MCF 10A (cell line): ENCODE data around the gene DDX20. TPM values are rescaled to one million over a fixed set of nuclear protein-coding genes. Genes with fewer than 3 reads are reported as not detected.

Source experiments
- BruUV-seq: library from RNA; stranded (reverse); fragments of 400-500 nt; replicated peaks from 2 replicates; lab custom pipeline; 2021; lab: Mats Ljungman, UMichigan
- CTCF ChIA-PET: fragments of 300-600 bp; sonication (Branson Sonifier 250); formaldehyde crosslinking; extraction: SDS; loops from one replicate; lab custom pipeline; 2021; ENCODE audit warnings: antibody characterized with exemption, inconsistent platforms; lab: Yijun Ruan, JAX
- POLR2A ChIA-PET: fragments of 300-600, 350-650 bp; sonication (Branson Sonifier 250); formaldehyde crosslinking; extraction: SDS; loops from one replicate; lab custom pipeline; 2020; ENCODE audit warnings: antibody characterized with exemption, inconsistent platforms; lab: Yijun Ruan, JAX
- DNase-seq: peaks from one replicate; pipeline ENCODE4 v3.0.0-alpha.2; 2018; ENCODE audit not compliant: unreplicated experiment
- H3K27ac Mint-ChIP-seq: one replicate; pipeline ENCODE4 v1.8.0; 2022; ENCODE audit warnings: mild to moderate bottlenecking, low read depth, mixed read lengths; ENCODE audit not compliant: unreplicated experiment
- H3K27me3 Mint-ChIP-seq: one replicate; pipeline ENCODE4 v1.8.0; 2022; ENCODE audit warnings: mixed read lengths; ENCODE audit not compliant: insufficient read depth, unreplicated experiment
- H3K36me3 Mint-ChIP-seq: one replicate; pipeline ENCODE4 v1.8.0; 2022; ENCODE audit warnings: mild to moderate bottlenecking, moderate library complexity, mixed read lengths; ENCODE audit not compliant: insufficient read depth, unreplicated experiment
- H3K4me1 Mint-ChIP-seq: one replicate; pipeline ENCODE4 v1.8.0; 2022; ENCODE audit warnings: mixed read lengths; ENCODE audit not compliant: insufficient read depth, unreplicated experiment
- H3K4me3 Mint-ChIP-seq: one replicate; pipeline ENCODE4 v1.8.0; 2022; ENCODE audit warnings: mild to moderate bottlenecking, moderate library complexity, mixed read lengths; ENCODE audit not compliant: unreplicated experiment
- H3K9me3 Mint-ChIP-seq: one replicate; pipeline ENCODE4 v1.8.0; 2022; ENCODE audit warnings: mixed read lengths; ENCODE audit not compliant: unreplicated experiment
- CTCF ChIP-seq: fragments of 200-600 bp; IDR thresholded peaks from one replicate; pipeline ENCODE4 v1.8.0; 2022; ENCODE audit warnings: antibody characterized with exemption, mild to moderate bottlenecking; ENCODE audit not compliant: unreplicated experiment
- intact Hi-C: fragments of 100-400 bp; cut with micrococcal nuclease; formaldehyde crosslinking; loops from 2 replicates; pipeline ENCODE4 v1.14.1; 2022
- total RNA-seq: library from RNA; stranded (reverse); gene quantifications from 2 replicates; pipeline ENCODE4 v1.2.3, GENCODE V29; 2022

The DDX20 gene
- total RNA-seq, 1 experiment from 2014 or later: 14.8 TPM

- DNase-seq: no peak
- Mint-ChIP-seq H3K27ac (no peak overlapping the region), H3K36me3 (no peaks in the 10 kb centered on the region), H3K4me3 (no peak overlapping the region), H3K4me1 (no peaks in the 10 kb centered on the region), H3K9me3 (no peaks in the 10 kb centered on the region), H3K27me3 (peaks cover 27% of the 10 kb centered on the region)
- ChIA-PET POLR2A (no interaction called here), CTCF (interaction anchor here (2.0 kb wide), 1 partner anchor 10 kb away, joined by 8 read pairs; no protein-coding TSS in a partner anchor)
- no peak for TF ChIP-seq CTCF
- no TSS peak for BruUV-seq
- intact Hi-C loops: no loop called here
Observed at GRCh38 chr1:111776391-111776790, 20.7 kb downstream of the DDX20 start.

- no TSS peak for BruUV-seq
- POLR2A ChIA-PET: no interaction called here
- DNase-seq: no peak
- Mint-ChIP-seq H3K27ac (no peak overlapping the region), H3K36me3 (no peaks in the 10 kb centered on the region), H3K4me3 (no peak overlapping the region), H3K4me1 (no peaks in the 10 kb centered on the region), H3K27me3 (peaks cover 27% of the 10 kb centered on the region), H3K9me3 (no peaks in the 10 kb centered on the region)
- intact Hi-C loops: no loop called here
- CTCF ChIA-PET: interaction anchor here (2.0 kb wide), 1 partner anchor 9 kb away, joined by 8 read pairs; no protein-coding TSS in a partner anchor
- TF ChIP-seq CTCF: no peak
Observed at GRCh38 chr1:111776861-111777260, 21.2 kb downstream of the DDX20 start.

- H3K27me3 Mint-ChIP-seq: peaks cover 27% of the 10 kb centered on the region
- H3K9me3 Mint-ChIP-seq: no peaks in the 10 kb centered on the region
- intact Hi-C loops: no loop called here
- H3K4me1 Mint-ChIP-seq: no peaks in the 10 kb centered on the region
- ChIA-PET CTCF (interaction anchor here (2.0 kb wide), 1 partner anchor 9 kb away, joined by 8 read pairs; no protein-coding TSS in a partner anchor), POLR2A (no interaction called here)
- H3K27ac Mint-ChIP-seq: no peak overlapping the region
- H3K36me3 Mint-ChIP-seq: no peaks in the 10 kb centered on the region
- no peak for TF ChIP-seq CTCF
- BruUV-seq: no TSS peak
- no peak overlapping the region for H3K4me3 Mint-ChIP-seq
- no peak for DNase-seq
Observed at GRCh38 chr1:111777301-111777700, 21.6 kb downstream of the DDX20 start.

- Mint-ChIP-seq H3K27me3 (peaks cover 33% of the 10 kb centered on the region), H3K4me3 (no peak overlapping the region), H3K9me3 (no peaks in the 10 kb centered on the region), H3K27ac (no peak overlapping the region), H3K4me1 (no peaks in the 10 kb centered on the region), H3K36me3 (no peaks in the 10 kb centered on the region)
- no peak for DNase-seq
- ChIA-PET CTCF (interaction anchor here (2.0 kb wide), 1 partner anchor 8 kb away, joined by 8 read pairs; no protein-coding TSS in a partner anchor), POLR2A (no interaction called here)
- intact Hi-C loops: no loop called here
- no peak for TF ChIP-seq CTCF
- no TSS peak for BruUV-seq
Observed at GRCh38 chr1:111778066-111778465, 22.4 kb downstream of the DDX20 start.
